ENCODE measurements around the gene ASPN. TPM values are rescaled to one million over a fixed set of nuclear protein-coding genes. Genes with fewer than 3 reads are reported as not detected.
A peak's percentile ranks its signal among the peaks of the same experiment; 100 is the strongest.

ASPN gene
- total and polyA plus RNA-seq, 2 donors (not counting 3 experiments of a cell fraction or from before 2014, with no cell fraction given), result not detected

DNA sequence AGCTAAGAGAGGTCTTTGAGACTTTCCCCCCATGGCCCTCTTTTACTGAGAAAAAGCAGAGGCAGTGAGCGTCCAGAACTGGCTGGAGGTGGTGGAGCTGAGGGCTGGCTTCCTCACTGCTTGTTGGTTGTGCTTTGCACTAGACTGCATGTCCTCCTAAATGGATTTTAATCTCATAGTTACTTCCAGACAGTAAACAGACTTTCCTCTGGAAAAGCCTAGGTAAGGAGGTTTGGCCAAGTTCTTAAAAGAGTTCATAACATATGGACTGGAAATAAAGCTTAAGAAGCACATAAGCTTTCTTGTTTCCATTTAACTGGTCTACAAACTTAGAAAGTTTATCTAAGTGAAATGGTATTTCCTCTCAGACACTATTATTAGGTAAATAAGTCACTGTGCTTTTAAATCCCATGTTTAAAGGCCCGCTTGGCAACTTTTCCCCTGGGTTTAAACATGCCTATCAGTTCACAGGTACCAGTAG lies 2.0 kb downstream of the ASPN start:
- no peak overlapping the region for H3K9ac ChIP-seq (replicated peaks; ENCODE audit: extremely low read depth, insufficient read depth, low read length)
- H3K79me2 ChIP-seq (ENCODE audit: control insufficient read depth, insufficient read depth, low read length), result no peaks in the 10 kb centered on the region
- no peak overlapping the region for H3K4me3 ChIP-seq (replicated peaks in 1 of 3; ENCODE audit: insufficient read depth in 1 of 3, low read depth in 1 of 3, low read length in 3 of 3)
- H4K20me1 ChIP-seq (replicated peaks; ENCODE audit: control insufficient read depth, extremely low read depth, insufficient read depth, low read length), result no peaks in the 10 kb centered on the region
- intact Hi-C loops (cut with micrococcal nuclease) (loop anchor here (10.0 kb wide), 1 partner anchor 46 kb away; no protein-coding TSS in a partner anchor), dilution Hi-C loops (cut with MboI; ENCODE audit: extremely low pct_ligation_motif_present, low sequenced_read_pairs) (no loop called here)
- CTCF ChIA-PET, result interaction anchor here (1.0 to 1.7 kb wide), 7 partner anchors 11 to 121 kb away, joined by 3 to 5 read pairs (median 4); no protein-coding TSS in a partner anchor
- H3K4me2 ChIP-seq (ENCODE audit: insufficient read depth, low read length), result peak overlapping the region; percentile 12
- H3K9me3 ChIP-seq (replicated peaks; ENCODE audit: control insufficient read depth, insufficient read depth, low read length), result no peaks in the 10 kb centered on the region
- H3K9me1 ChIP-seq (replicated peaks; ENCODE audit: control insufficient read depth, extremely low read depth, insufficient read depth, low read length), result no peaks in the 10 kb centered on the region
- no peak overlapping the region for H3K27ac ChIP-seq (ENCODE audit: insufficient read depth, low read depth, low read length)
- POLR2A ChIA-PET, result interaction anchor here (0.6 kb wide), 2 partner anchors 22 to 365 kb away, joined by 5 to 7 read pairs; partner anchors contain the start of gene SPTLC1
- peaks cover 26% of the 10 kb centered on the region for H3K4me1 ChIP-seq (ENCODE audit: control insufficient read depth, extremely low read depth, insufficient read depth, low read length)
- FAIRE-seq, result peak; percentile 8
- peak; percentile 82 for DNase-seq (ENCODE audit: low read depth, low spot score)
- BruUV-seq (replicated peaks), result no TSS peak
- H3K27me3 ChIP-seq (ENCODE audit: control insufficient read depth in 2 of 2, insufficient read depth in 2 of 2, low read length in 2 of 2), result no peaks in the 10 kb centered on the region
- TF ChIP-seq POLR2AphosphoS5 (IDR thresholded peaks at IDR 0.05; ENCODE audit: insufficient read depth, low read depth, low read length), result no peak
- peak; percentile 26 for TF ChIP-seq JUN (IDR thresholded peaks at IDR 0.05; ENCODE audit: borderline replicate concordance, insufficient read depth, insufficient read length, low read depth)
- H2AFZ ChIP-seq (ENCODE audit: low read depth, low read length), result peak overlapping the region; percentile 79
- no peaks in the 10 kb centered on the region for H3K36me3 ChIP-seq (ENCODE audit: control insufficient read depth in 2 of 2, extremely low read depth in 1 of 2, insufficient read depth in 2 of 2, low read length in 2 of 2)

GRCh38 chr9:92479346-92479745 lies 3.0 kb downstream of the ASPN start:
- Histone ChIP-seq H4K20me1 (replicated peaks; ENCODE audit: control insufficient read depth, extremely low read depth, insufficient read depth, low read length) (no peaks in the 10 kb centered on the region), H3K9me3 (replicated peaks; ENCODE audit: control insufficient read depth, insufficient read depth, low read length) (no peaks in the 10 kb centered on the region), H3K36me3 (ENCODE audit: control insufficient read depth in 2 of 2, extremely low read depth in 1 of 2, insufficient read depth in 2 of 2, low read length in 2 of 2) (no peaks in the 10 kb centered on the region), H3K79me2 (ENCODE audit: control insufficient read depth, insufficient read depth, low read length) (no peaks in the 10 kb centered on the region), H3K4me1 (ENCODE audit: control insufficient read depth, extremely low read depth, insufficient read depth, low read length) (peaks cover 23% of the 10 kb centered on the region), H3K27ac (ENCODE audit: insufficient read depth, low read depth, low read length) (no peak overlapping the region), H2AFZ (ENCODE audit: low read depth, low read length) (no peak overlapping the region), H3K9ac (replicated peaks; ENCODE audit: extremely low read depth, insufficient read depth, low read length) (no peak overlapping the region), H3K9me1 (replicated peaks; ENCODE audit: control insufficient read depth, extremely low read depth, insufficient read depth, low read length) (no peaks in the 10 kb centered on the region), H3K4me3 (replicated peaks in 1 of 3; ENCODE audit: insufficient read depth in 1 of 3, low read depth in 1 of 3, low read length in 3 of 3) (no peak overlapping the region), H3K27me3 (ENCODE audit: control insufficient read depth in 2 of 2, insufficient read depth in 2 of 2, low read length in 2 of 2) (no peaks in the 10 kb centered on the region), H3K4me2 (ENCODE audit: insufficient read depth, low read length) (no peak overlapping the region)
- no peak for FAIRE-seq
- no TSS peak for BruUV-seq (replicated peaks)
- DNase-seq (ENCODE audit: low read depth, low spot score), result no peak
- intact Hi-C loops (cut with micrococcal nuclease), result no loop called here
- TF ChIP-seq, protein P1, sequence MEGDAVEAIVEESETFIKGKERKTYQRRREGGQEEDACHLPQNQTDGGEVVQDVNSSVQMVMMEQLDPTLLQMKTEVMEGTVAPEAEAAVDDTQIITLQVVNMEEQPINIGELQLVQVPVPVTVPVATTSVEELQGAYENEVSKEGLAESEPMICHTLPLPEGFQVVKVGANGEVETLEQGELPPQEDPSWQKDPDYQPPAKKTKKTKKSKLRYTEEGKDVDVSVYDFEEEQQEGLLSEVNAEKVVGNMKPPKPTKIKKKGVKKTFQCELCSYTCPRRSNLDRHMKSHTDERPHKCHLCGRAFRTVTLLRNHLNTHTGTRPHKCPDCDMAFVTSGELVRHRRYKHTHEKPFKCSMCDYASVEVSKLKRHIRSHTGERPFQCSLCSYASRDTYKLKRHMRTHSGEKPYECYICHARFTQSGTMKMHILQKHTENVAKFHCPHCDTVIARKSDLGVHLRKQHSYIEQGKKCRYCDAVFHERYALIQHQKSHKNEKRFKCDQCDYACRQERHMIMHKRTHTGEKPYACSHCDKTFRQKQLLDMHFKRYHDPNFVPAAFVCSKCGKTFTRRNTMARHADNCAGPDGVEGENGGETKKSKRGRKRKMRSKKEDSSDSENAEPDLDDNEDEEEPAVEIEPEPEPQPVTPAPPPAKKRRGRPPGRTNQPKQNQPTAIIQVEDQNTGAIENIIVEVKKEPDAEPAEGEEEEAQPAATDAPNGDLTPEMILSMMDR (IDR thresholded peaks at IDR 0.05; ENCODE audit: extremely low read depth in 1 of 2, insufficient read depth in 1 of 2, low read depth in 1 of 2, low read length in 2 of 2), result no peak
- no peak for TF ChIP-seq GATA2 (IDR thresholded peaks at IDR 0.05; ENCODE audit: insufficient read depth, insufficient read length, low read depth, low read length)
- TF ChIP-seq MYC (IDR thresholded peaks at IDR 0.05; ENCODE audit: low read depth, low read length), result no peak
- no peak for TF ChIP-seq JUN (IDR thresholded peaks at IDR 0.05; ENCODE audit: borderline replicate concordance, insufficient read depth, insufficient read length, low read depth)
- TF ChIP-seq POLR2A (IDR thresholded peaks at IDR 0.05; ENCODE audit: low read depth, low read length), result no peak
- TF ChIP-seq EZH2 (IDR thresholded peaks at IDR 0.05; ENCODE audit: borderline replicate concordance, low read depth, low read length, severe bottlenecking), result no peak
- TF ChIP-seq POLR2AphosphoS5 (IDR thresholded peaks at IDR 0.05; ENCODE audit: insufficient read depth, low read depth, low read length), result no peak
- TF ChIP-seq FOS (IDR thresholded peaks at IDR 0.05; ENCODE audit: borderline replicate concordance, insufficient read depth, low read length), result no peak
- TF ChIP-seq, protein P2, sequence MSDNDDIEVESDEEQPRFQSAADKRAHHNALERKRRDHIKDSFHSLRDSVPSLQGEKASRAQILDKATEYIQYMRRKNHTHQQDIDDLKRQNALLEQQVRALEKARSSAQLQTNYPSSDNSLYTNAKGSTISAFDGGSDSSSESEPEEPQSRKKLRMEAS (IDR thresholded peaks at IDR 0.05; ENCODE audit: insufficient read depth, insufficient read length), result no peak
- POLR2A ChIA-PET, result no interaction called here
- dilution Hi-C loops (cut with MboI; ENCODE audit: extremely low pct_ligation_motif_present, low sequenced_read_pairs), result no loop called here
- CTCF ChIA-PET, result no interaction called here

All from endothelial cell of umbilical vein (primary cell).